ENCODE measurements around the gene MRFAP1. TPM values are rescaled to one million over a fixed set of nuclear protein-coding genes. Genes with fewer than 3 reads are reported as not detected.

Gene MRFAP1
- total RNA-seq: 235 TPM
- long read RNA-seq, transcript MRFAP1-201 (3 exons, 2,049 nt): minor isoform, 31 of 183 reads
- long read RNA-seq, transcript MRFAP1-202 (2 exons, 1,584 nt): major isoform, 145 of 183 reads
- long read RNA-seq, partial matches to known transcripts: 0 of 183 reads
- long read RNA-seq, other reads (novel, unspliced or antisense): 3 of 183 reads

GRCh38 chr4:6640292-6641163 is at the start of gene MRFAP1:
Gene MRFAP1, plus strand, starts transcription at chr4:6640685. Its CDS starts 178 bp downstream, at chr4:6640863.
- ATAC-seq: peak; percentile 99
- H3K36me3 ChIP-seq: peaks cover 15% of the 10 kb centered on the region
- no peak for TF ChIP-seq CTCF (IDR thresholded peaks at IDR 0.05)
- peak; percentile 97 for DNase-seq
- H3K27me3 ChIP-seq: no peaks in the 10 kb centered on the region
- intact Hi-C loops (cut with DNase I): no loop called here
- H3K9me3 ChIP-seq: no peaks in the 10 kb centered on the region
- peaks cover 20% of the 10 kb centered on the region for H3K4me1 ChIP-seq
- peak within 1 kb of the TSS; percentile 86 for H3K4me3 ChIP-seq
- peak within 1 kb of the TSS; percentile 96 for H3K27ac ChIP-seq

GRCh38 chr4:6591313-6591712 is 49.2 kb upstream of the MRFAP1 start:
- no peak for DNase-seq
- Histone ChIP-seq H3K36me3 (peaks cover 26% of the 10 kb centered on the region), H3K27me3 (no peaks in the 10 kb centered on the region), H3K9me3 (no peaks in the 10 kb centered on the region), H3K4me3 (no peak overlapping the region), H3K27ac (no peak overlapping the region), H3K4me1 (no peaks in the 10 kb centered on the region)
- no peak for ATAC-seq
- TF ChIP-seq CTCF (IDR thresholded peaks at IDR 0.05): no peak
- intact Hi-C loops (cut with DNase I): no loop called here

- Histone ChIP-seq H3K27ac (no peak overlapping the region), H3K9me3 (no peaks in the 10 kb centered on the region), H3K4me3 (no peak overlapping the region), H3K27me3 (no peaks in the 10 kb centered on the region), H3K36me3 (peaks cover 26% of the 10 kb centered on the region), H3K4me1 (no peaks in the 10 kb centered on the region)
- intact Hi-C loops (cut with DNase I): no loop called here
- ATAC-seq (no peak), DNase-seq (no peak)
- no peak for TF ChIP-seq CTCF (IDR thresholded peaks at IDR 0.05)
Measured at GRCh38 chr4:6591781-6592180, 48.7 kb upstream of the MRFAP1 start.

GRCh38 chr4:6592804-6593563 is 47.5 kb upstream of the MRFAP1 start:
- H3K4me3 ChIP-seq: no peak overlapping the region
- no peaks in the 10 kb centered on the region for H3K9me3 ChIP-seq
- ATAC-seq (peak; percentile 5), DNase-seq (no peak)
- no peak overlapping the region for H3K27ac ChIP-seq
- H3K36me3 ChIP-seq: peaks cover 30% of the 10 kb centered on the region
- TF ChIP-seq CTCF (IDR thresholded peaks at IDR 0.05): no peak
- no peaks in the 10 kb centered on the region for H3K4me1 ChIP-seq
- H3K27me3 ChIP-seq: no peaks in the 10 kb centered on the region
- intact Hi-C loops (cut with DNase I): no loop called here

- no peak for ATAC-seq
- no peak overlapping the region for H3K27ac ChIP-seq
- no peak for DNase-seq
- H3K9me3 ChIP-seq: no peaks in the 10 kb centered on the region
- intact Hi-C loops (cut with DNase I): no loop called here
- no peaks in the 10 kb centered on the region for H3K4me1 ChIP-seq
- no peak for TF ChIP-seq CTCF (IDR thresholded peaks at IDR 0.05)
- peaks cover 30% of the 10 kb centered on the region for H3K36me3 ChIP-seq
- H3K27me3 ChIP-seq: no peaks in the 10 kb centered on the region
- H3K4me3 ChIP-seq: no peak overlapping the region
Measured at GRCh38 chr4:6594341-6594740, 46.1 kb upstream of the MRFAP1 start.

All from upper lobe of right lung (tissue), 1 donor.